ENCODE measurements around the gene PTPRM. TPM values are rescaled to one million over a fixed set of nuclear protein-coding genes. Genes with fewer than 3 reads are reported as not detected.

PTPRM gene
- total RNA-seq, 1 experiment from 2014 or later: 6.2 TPM

DNA sequence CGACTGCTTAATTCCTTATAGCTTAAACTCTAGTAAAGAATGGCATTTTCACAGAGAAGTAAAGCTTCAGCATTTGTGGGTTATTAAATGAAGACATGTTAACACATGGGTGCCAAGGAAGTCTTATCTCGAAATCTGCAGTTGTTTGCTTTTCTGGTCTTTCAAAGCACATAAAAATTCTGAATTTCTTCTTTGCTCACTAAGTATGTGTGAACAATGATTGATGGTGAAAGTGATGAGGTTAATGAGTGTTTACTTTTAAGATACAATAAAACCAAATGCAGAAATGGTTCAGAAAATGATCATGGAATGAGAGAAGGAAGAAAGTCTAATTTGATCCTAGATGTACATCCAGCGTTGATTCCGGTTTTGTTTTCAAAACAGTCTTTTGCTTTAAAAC lies 807.6 kb downstream of the PTPRM start:
- Histone ChIP-seq H3T11ph (ENCODE audit: low read length) (no peak overlapping the region), H3K14ac (ENCODE audit: insufficient read depth, low read length) (no peak overlapping the region), H4K8ac (replicated peaks; ENCODE audit: insufficient read length, low read depth, low read length) (no peak overlapping the region), H4K91ac (ENCODE audit: insufficient read length, low read depth, low read length) (no peak overlapping the region), H3K9me3 (ENCODE audit: control insufficient read depth, low read depth, low read length) (no peaks in the 10 kb centered on the region), H2AK5ac (ENCODE audit: insufficient read length, low read length) (no peak overlapping the region), H3K56ac (ENCODE audit: insufficient read length, low read depth, low read length) (no peak overlapping the region), H2BK12ac (ENCODE audit: insufficient read length, low read depth, low read length) (no peak overlapping the region), H3K4me2 (ENCODE audit: insufficient read depth, insufficient read length, low read length) (no peak overlapping the region), H3K23me2 (ENCODE audit: insufficient read length, low read depth, low read length, poor library complexity, severe bottlenecking) (no peaks in the 10 kb centered on the region), H3K23ac (ENCODE audit: insufficient read length, low read depth, low read length) (no peak overlapping the region), H3K18ac (ENCODE audit: insufficient read length, low read depth, low read length) (no peak overlapping the region), H3K9ac (ENCODE audit: extremely low read depth, insufficient read length, low read length) (no peak overlapping the region), H3K4me1 (ENCODE audit: insufficient read depth, low read length) (no peaks in the 10 kb centered on the region), H3K4ac (ENCODE audit: low read depth, low read length) (no peak overlapping the region), H2BK20ac (ENCODE audit: low read depth, low read length, poor library complexity, severe bottlenecking) (no peak overlapping the region), H2BK120ac (ENCODE audit: low read depth, low read length, poor library complexity, severe bottlenecking) (no peak overlapping the region), H4K20me1 (ENCODE audit: control insufficient read depth, insufficient read depth, insufficient read length) (no peaks in the 10 kb centered on the region), H2BK5ac (ENCODE audit: insufficient read length, low read length) (no peak overlapping the region), H2AFZ (ENCODE audit: low read length) (no peak overlapping the region), H4K5ac (ENCODE audit: insufficient read length, low read depth, low read length) (no peak overlapping the region), H3K79me1 (ENCODE audit: insufficient read depth, low read depth, low read length, poor library complexity, severe bottlenecking) (no peaks in the 10 kb centered on the region), H3K27me3 (ENCODE audit: insufficient read depth, low read length) (no peaks in the 10 kb centered on the region), H3K79me2 (ENCODE audit: insufficient read depth, low read length) (no peaks in the 10 kb centered on the region), H2BK15ac (ENCODE audit: low read depth, low read length) (no peak overlapping the region), H3K27ac (ENCODE audit: insufficient read length, low read depth, low read length) (no peak overlapping the region)
- Mint-ChIP-seq H3K4me3 (no peak overlapping the region), H3K27me3 (ENCODE audit: low read depth) (no peaks in the 10 kb centered on the region), H3K4me1 (no peaks in the 10 kb centered on the region), H3K27ac (no peak overlapping the region), H3K9me3 (no peaks in the 10 kb centered on the region), H3K36me3 (ENCODE audit: insufficient read depth in 1 of 3, low read depth in 3 of 3) (no peaks in the 10 kb centered on the region)
- no CpG with 5 or more reads among the region's 4 CpGs for WGBS (ENCODE audit: extremely low coverage, insufficient read length, low lambda C conversion rate)
- TF ChIP-seq, protein P1, sequence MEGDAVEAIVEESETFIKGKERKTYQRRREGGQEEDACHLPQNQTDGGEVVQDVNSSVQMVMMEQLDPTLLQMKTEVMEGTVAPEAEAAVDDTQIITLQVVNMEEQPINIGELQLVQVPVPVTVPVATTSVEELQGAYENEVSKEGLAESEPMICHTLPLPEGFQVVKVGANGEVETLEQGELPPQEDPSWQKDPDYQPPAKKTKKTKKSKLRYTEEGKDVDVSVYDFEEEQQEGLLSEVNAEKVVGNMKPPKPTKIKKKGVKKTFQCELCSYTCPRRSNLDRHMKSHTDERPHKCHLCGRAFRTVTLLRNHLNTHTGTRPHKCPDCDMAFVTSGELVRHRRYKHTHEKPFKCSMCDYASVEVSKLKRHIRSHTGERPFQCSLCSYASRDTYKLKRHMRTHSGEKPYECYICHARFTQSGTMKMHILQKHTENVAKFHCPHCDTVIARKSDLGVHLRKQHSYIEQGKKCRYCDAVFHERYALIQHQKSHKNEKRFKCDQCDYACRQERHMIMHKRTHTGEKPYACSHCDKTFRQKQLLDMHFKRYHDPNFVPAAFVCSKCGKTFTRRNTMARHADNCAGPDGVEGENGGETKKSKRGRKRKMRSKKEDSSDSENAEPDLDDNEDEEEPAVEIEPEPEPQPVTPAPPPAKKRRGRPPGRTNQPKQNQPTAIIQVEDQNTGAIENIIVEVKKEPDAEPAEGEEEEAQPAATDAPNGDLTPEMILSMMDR (conservative IDR thresholded peaks at IDR 0.05): no peak
- DNase-seq: no peak
